ENCODE measurements around the gene KIF13A.
"Not testable (repeated sequence)": the region's sequence is repeated elsewhere in the genome, so short reads cannot be mapped to it uniquely, and the experiment has no call there.

KIF13A gene

GRCh38 chr6:17846762-17847161 lies 140.7 kb downstream of the KIF13A start:
- no peak for DNase-seq (ENCODE audit: low read depth in 2 of 2)

DNA sequence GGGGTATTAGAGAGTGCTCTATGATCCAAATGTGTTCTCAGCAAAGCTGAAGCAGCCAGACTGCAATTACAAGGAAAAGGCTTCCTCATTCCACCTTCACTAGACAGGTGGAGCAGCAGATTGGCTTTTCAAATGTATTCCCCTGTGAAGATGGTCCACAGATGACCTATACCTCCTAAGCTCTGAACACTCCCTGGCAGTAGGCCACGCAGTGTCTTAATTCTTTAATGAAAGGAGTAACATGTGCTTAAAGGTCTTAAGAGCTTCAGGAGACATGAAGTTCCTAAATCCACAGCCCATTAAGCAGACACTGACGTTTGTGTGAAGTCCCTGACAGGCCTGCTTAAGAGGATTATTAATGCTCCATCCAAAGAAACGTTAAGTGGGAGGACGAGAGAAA lies 141.8 kb downstream of the KIF13A start:
- no peak for DNase-seq (ENCODE audit: low read depth in 2 of 2)

- not testable (repeated sequence) for DNase-seq (ENCODE audit: low read depth in 2 of 2)
Observed at GRCh38 chr6:17844967-17845366, 142.5 kb downstream of the KIF13A start.

- no peak for DNase-seq (ENCODE audit: low read depth in 2 of 2)
Observed at GRCh38 chr6:17842934-17843821, 144.3 kb downstream of the KIF13A start.

GRCh38 chr6:17842014-17842776 lies 145.2 kb downstream of the KIF13A start:
- DNase-seq (ENCODE audit: low read depth in 2 of 2): no peak

- no peak for DNase-seq (ENCODE audit: low read depth in 2 of 2)
Observed at GRCh38 chr6:17839513-17840223, 147.8 kb downstream of the KIF13A start.

DNA sequence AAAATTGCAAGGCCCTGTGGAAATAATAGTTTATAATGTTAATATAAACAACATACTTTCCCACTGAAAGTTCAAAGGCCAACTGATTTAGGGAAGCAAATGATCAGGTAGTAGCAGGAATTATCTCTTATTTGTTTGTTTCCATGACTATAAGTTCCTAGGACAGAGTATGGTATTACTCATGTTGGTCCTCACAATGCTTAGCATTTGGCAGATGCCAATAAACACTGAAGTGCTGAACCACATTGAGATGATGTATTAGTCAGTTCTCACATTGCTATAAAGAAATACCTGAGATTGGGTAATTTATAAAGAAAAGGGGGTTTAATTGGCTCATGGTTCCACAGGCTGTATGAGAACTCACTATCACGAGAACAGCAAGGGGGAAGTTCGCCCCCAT lies 151.1 kb downstream of the KIF13A start:
- DNase-seq (ENCODE audit: low read depth in 2 of 2): no peak

- DNase-seq (ENCODE audit: low read depth in 2 of 2): no peak
Observed at GRCh38 chr6:17835784-17836183, 151.7 kb downstream of the KIF13A start.

GRCh38 chr6:17831135-17831534 lies 156.3 kb downstream of the KIF13A start:
- DNase-seq (ENCODE audit: low read depth in 2 of 2): no peak

DNA sequence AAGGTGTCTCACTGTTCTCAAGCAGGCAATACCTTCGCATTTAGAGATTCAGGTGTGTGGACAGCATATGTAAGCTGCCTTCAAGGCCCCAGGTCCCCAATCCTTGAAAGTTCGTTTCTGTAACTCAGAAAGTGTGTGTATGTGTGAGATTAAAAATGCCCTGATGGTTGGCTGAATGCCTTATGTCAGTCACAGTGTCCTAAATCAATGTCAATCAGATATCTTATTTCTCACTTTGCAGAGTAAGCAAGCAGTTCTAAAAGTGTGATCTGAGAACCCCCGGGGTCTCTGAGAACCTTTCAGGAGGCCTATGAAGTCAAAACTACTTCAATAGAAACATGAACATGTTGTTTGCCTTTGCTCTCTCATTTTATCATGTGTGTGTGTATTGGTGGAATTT lies 157.5 kb downstream of the KIF13A start:
- DNase-seq (ENCODE audit: low read depth in 2 of 2): no peak

DNA sequence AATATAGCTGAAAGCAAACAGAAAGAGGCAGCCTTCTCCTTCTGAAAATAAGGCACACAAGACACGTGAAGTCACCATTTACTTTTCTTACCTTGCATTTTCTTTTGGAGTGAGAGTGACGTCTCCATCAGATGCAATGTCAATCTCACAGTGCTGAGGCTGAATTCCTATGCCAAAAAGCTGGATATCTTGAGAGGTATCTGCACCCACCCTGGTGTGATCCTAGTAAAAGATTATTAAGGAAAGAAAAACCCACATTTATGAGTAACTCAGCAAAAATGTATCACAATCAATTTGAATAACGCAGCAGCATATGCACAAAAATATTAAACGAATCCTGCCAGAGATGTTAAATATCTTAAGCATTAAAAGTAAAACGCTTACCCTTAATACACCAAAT lies 159.3 kb downstream of the KIF13A start:
- DNase-seq (ENCODE audit: low read depth in 2 of 2): no peak

GRCh38 chr6:17826301-17826700 lies 161.1 kb downstream of the KIF13A start:
- DNase-seq (ENCODE audit: low read depth in 2 of 2): no peak

- DNase-seq (ENCODE audit: low read depth in 2 of 2): no peak
Observed at GRCh38 chr6:17820055-17820454, 167.4 kb downstream of the KIF13A start.

- no peak for DNase-seq (ENCODE audit: low read depth in 2 of 2)
Observed at GRCh38 chr6:17817763-17818162, 169.7 kb downstream of the KIF13A start.

DNA sequence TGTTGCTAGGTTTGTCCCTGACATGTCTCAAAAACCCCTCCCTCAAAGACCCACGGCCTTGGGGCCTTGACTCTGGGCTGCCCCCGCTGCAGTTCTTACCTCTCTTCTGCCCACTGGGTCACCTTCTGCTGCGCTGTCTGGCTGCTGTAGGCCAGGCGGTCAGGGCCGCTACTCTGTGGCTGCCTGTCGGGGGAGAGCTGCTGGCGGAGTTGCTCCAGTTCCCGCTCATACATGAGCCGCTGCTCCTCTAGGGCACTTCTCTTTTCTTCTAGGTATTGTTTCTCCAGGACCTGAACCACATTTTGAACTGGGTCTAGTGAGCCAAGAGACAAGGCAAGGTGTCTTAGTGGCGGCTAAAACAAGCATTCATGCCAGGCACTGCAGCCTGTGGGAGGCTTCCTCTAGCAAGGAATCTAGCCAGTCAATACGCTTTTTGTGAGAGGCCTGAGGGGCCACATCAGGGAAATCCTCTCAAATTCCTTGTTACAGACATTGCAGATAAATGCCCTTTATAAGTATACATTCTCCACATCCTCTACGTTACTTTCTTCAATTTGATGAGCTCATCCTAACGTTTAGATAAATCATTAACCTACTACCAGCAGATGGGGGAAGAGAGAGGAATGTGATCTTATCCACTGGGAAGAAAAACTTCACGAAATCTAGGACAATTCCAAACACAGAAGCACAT lies 170.4 kb downstream of the KIF13A start:
- DNase-seq (ENCODE audit: low read depth in 2 of 2): no peak

DNA sequence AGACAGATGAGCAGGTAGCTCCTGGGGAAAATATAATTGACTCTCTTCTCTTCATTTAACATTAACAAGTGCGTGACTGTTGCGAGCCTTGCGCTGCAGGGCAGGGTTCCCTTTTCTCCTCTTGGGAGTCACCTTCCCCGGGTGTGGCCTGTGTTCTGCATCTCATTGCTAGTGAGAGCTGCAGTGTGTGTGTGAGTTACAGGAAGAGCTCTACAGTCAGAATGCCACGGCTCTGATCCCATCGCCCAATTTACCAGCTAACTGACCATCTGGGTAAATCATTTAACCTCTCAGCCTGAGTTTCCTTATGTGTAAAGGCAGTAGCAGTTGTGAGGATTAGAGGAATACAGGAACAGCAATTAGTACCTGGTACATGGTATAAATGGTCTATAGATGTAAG lies 173.9 kb downstream of the KIF13A start:
- no peak for DNase-seq (ENCODE audit: low read depth in 2 of 2)

GRCh38 chr6:17812311-17812710 lies 175.1 kb downstream of the KIF13A start:
- DNase-seq (ENCODE audit: low read depth in 2 of 2): no peak

- DNase-seq (ENCODE audit: low read depth in 2 of 2): no peak
Observed at GRCh38 chr6:17808609-17809008, 178.8 kb downstream of the KIF13A start.

DNA sequence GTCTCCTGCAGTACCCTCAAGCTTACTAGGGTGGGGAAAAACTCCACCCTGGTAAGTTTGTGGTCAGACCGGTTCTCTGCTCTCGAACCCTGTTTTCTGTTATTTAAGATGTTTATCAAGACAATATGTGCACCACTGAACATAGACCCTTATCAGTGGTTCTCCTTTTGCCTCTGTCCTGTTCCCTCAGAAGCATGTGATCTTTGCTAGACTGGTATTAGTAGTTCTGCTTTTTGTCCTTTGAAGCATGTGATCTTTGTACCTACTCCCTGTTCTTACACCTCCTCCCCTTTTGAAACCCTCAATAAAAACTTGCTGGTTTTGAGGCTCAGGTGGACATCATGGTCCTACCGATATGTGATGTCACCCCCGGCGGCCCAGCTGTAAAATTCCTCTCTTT lies 180.0 kb downstream of the KIF13A start:
- DNase-seq (ENCODE audit: low read depth in 2 of 2): not testable (repeated sequence)

DNA sequence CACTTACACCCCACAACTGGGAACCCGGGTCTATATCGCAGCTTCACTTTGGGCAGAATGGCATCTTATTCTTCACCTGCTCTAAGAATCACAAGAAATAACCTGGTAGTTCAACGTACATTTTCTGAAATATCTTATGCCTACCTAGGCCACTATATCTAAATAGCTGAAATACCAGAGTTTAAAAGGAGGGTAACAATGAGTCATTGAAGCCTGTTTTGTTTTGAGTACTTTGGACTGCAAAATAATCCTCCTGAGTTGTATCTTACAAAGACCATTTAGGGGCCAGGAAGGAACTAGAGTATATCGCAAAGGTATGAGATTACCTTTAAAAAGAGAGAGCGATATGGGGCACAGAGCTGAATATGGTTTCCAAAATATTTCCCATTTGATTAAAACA lies 184.0 kb downstream of the KIF13A start:
- DNase-seq (ENCODE audit: low read depth in 2 of 2): no peak

DNA sequence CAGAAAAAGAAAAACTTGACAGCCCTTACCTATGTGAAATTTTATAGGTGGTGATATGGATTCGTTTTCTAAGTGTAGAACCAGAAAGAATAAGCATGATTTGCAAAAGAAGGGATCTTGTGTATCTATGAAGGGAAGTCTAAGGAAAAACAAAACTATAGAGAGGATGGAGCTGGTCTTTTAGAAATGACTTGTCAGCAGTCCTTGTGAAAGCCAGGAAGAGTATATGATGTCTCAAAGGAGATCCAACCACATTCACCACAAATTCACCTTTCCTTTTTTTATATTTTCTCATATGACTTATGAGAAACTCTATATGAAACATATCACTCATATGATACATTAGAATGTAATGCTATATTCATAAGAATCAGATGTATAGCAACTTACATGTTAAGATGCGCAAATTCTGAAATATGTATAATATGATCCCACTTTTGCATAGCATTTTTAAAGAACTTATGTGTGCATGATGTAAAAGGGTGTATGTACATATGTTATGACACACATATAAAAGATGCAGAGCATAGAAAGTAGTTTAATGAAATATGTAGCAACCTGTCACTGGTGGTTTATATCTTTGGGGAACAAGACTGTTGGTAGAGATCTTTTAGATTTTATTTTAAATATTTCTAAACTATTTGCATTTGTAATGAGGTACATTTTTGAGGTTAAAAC lies 188.8 kb downstream of the KIF13A start:
- no peak for DNase-seq (ENCODE audit: low read depth in 2 of 2)
